Astrocyte (in vitro differentiated cells and primary cell): Measurements from ENCODE around the gene CYTIP.

ENCODE experiments used
- CTCF ChIP-seq: IDR thresholded peaks from 2 replicates; pipeline ENCODE4 v1.5.1; 2011; ENCODE audit warnings: low read depth, mild to moderate bottlenecking, inconsistent platforms, low read length, moderate library complexity; ENCODE audit not compliant: insufficient read depth
- EZH2 ChIP-seq: IDR thresholded peaks from 2 replicates; pipeline ENCODE4 v1.6.1; 2012; ENCODE audit warnings: mild to moderate bottlenecking, low read length, inconsistent platforms; ENCODE audit not compliant: insufficient read depth

GRCh38 chr2:157475722-157476390 lies 32.0 kb upstream of the CYTIP start:
- TF ChIP-seq EZH2 (no peak), CTCF (no peak)
